ENCODE measurements around the gene RIMS3.
A peak's percentile ranks its signal among the peaks of the same experiment; 100 is the strongest.
"Not testable (repeated sequence)": the region's sequence is repeated elsewhere in the genome, so short reads cannot be mapped to it uniquely, and the experiment has no call there.

Gene RIMS3

DNA sequence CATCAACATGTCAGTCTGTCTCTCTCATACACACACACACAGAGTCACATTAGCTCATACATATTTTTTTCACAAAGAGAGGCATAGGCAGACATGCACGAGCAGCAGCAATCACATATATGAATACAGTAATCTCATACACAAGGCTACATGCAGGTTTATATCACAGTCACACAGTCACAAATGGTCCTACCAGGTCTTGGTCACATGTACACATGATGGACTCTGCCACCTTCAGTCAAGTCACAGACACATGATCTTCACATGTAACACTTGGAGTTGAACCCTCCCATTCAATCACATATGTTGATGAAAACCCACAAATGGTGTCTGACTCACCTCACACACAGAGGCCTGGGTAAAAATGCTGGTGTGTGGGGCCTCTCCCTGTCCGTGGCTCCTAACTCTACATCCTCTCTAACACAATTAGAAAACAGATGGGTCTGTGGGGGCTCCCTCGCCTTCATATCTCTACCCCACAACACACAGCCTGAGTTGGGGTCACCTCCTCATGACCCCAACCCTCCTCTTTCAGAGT is 27.9 kb downstream of the RIMS3 start:
- no peak for DNase-seq (ENCODE audit: low read depth)
- H3K4me1 ChIP-seq (ENCODE audit: control insufficient read depth, insufficient read depth, low read length): peaks cover 5% of the 10 kb centered on the region
- no peaks in the 10 kb centered on the region for H3K9me3 ChIP-seq (ENCODE audit: control insufficient read depth, low read length)
- H3K27me3 ChIP-seq (replicated peaks; ENCODE audit: control insufficient read depth, insufficient read depth, low read length): peaks cover 30% of the 10 kb centered on the region
- no peak overlapping the region for H3K9ac ChIP-seq (ENCODE audit: low read length)
- no peaks in the 10 kb centered on the region for H3K36me3 ChIP-seq (ENCODE audit: control insufficient read depth, insufficient read depth, low read length, severe bottlenecking)
- H3K4me3 ChIP-seq (ENCODE audit: low read length): no peak overlapping the region

DNA sequence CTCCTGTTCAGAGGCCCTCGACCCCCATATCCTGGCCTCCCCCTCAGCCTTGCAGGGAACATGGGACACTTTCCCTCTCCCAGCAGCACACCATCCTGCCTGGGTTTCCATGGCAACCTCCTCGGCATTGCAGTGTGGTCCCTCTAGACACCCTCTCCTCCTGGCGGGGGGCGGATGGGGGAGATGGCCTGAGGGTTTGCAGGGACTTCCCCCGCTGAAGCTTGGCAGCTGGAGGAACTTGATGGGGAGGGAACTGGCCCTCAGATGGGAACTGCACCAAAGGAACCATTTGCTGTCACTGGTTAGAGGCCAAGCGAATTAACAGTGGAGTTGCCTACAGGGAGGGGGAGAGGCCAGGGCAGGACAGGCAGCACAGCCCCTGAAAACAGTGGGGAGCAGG is 28.7 kb downstream of the RIMS3 start:
- DNase-seq (ENCODE audit: low read depth): no peak
- no peak overlapping the region for H3K9ac ChIP-seq (ENCODE audit: low read length)
- peaks cover 30% of the 10 kb centered on the region for H3K27me3 ChIP-seq (replicated peaks; ENCODE audit: control insufficient read depth, insufficient read depth, low read length)
- H3K4me1 ChIP-seq (ENCODE audit: control insufficient read depth, insufficient read depth, low read length): peaks cover 5% of the 10 kb centered on the region
- no peak overlapping the region for H3K4me3 ChIP-seq (ENCODE audit: low read length)
- no peaks in the 10 kb centered on the region for H3K36me3 ChIP-seq (ENCODE audit: control insufficient read depth, insufficient read depth, low read length, severe bottlenecking)
- H3K9me3 ChIP-seq (ENCODE audit: control insufficient read depth, low read length): no peaks in the 10 kb centered on the region

DNA sequence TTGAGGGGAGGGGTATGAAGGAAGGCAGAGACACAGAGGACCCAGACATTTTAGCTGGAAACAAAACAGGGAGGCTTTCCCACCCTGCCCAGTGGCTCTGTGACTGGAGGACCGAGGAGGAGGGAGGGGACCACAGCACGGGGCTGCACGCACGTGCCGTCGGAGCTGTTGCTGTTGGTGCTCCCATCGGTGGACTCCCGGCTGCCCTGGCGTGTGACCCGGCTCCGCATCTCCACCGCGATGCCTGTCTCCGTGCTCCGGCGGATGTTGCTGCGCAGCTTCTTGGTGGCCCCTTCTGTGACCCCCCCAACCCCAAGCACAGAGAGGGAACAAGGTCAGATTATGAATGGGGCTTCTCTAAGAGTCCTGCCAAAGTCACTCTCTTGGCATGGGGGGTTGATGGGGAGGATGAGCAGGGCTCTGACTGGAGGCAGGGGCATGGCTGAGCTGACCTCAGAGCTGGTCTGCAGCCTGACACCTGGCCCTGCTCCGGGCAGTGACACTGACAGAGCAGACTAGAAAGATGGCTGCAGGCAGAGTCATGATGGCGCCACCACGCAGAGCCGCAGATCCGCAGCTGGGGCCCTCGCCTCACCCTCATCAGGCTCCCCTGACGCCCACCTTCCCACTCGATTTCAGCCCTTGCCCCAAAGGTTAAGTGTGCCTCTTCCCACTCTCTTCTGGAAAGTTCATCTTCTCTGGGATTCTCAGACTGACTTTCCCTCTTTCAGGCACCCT is 29.6 kb downstream of the RIMS3 start:
- peaks cover 28% of the 10 kb centered on the region for H3K27me3 ChIP-seq (replicated peaks; ENCODE audit: control insufficient read depth, insufficient read depth, low read length)
- peaks cover 5% of the 10 kb centered on the region for H3K4me1 ChIP-seq (ENCODE audit: control insufficient read depth, insufficient read depth, low read length)
- H3K36me3 ChIP-seq (ENCODE audit: control insufficient read depth, insufficient read depth, low read length, severe bottlenecking): no peaks in the 10 kb centered on the region
- H3K9ac ChIP-seq (ENCODE audit: low read length): no peak overlapping the region
- DNase-seq (ENCODE audit: low read depth): no peak
- no peak overlapping the region for H3K4me3 ChIP-seq (ENCODE audit: low read length)
- no peaks in the 10 kb centered on the region for H3K9me3 ChIP-seq (ENCODE audit: control insufficient read depth, low read length)

DNA sequence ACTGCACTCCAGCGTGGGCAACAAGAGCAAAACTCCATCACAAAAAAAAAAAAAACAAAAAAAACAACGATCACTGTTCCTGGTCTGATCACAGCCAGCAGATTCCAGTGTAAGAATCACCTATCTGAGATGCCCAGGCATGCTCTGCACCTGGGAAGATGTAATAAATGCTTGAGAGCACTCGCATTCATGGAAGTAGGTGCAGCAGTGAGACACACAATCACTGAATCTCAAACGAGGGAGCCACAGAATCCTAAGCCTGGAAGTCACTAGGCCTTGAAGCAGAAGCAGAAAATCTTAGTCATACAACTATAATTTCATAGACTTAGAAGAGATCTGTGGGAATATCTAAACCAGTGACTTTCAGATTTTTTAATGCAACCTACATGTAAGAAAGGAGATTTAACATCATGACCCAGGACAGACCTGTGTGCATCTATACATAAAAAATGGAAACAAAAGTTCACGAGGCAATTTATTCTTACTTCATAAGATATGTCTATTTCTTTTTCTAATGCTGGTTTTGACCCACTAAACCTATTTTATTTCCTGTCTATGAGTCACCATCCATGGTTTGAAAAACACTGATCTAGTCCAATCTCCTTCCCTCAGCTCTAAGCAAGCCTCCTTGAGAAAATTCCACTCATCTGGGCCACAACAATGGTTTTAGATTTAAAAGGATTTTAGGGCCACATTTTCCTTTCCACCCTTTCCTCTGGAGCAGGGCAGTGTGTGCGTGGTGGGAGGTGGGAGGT is 30.4 kb downstream of the RIMS3 start:
- DNase-seq (ENCODE audit: low read depth): no peak
- Histone ChIP-seq H3K36me3 (ENCODE audit: control insufficient read depth, insufficient read depth, low read length, severe bottlenecking) (no peaks in the 10 kb centered on the region), H3K9ac (ENCODE audit: low read length) (no peak overlapping the region), H3K4me1 (ENCODE audit: control insufficient read depth, insufficient read depth, low read length) (peaks cover 5% of the 10 kb centered on the region), H3K9me3 (ENCODE audit: control insufficient read depth, low read length) (no peaks in the 10 kb centered on the region), H3K4me3 (ENCODE audit: low read length) (no peak overlapping the region), H3K27me3 (replicated peaks; ENCODE audit: control insufficient read depth, insufficient read depth, low read length) (peaks cover 28% of the 10 kb centered on the region)

DNA sequence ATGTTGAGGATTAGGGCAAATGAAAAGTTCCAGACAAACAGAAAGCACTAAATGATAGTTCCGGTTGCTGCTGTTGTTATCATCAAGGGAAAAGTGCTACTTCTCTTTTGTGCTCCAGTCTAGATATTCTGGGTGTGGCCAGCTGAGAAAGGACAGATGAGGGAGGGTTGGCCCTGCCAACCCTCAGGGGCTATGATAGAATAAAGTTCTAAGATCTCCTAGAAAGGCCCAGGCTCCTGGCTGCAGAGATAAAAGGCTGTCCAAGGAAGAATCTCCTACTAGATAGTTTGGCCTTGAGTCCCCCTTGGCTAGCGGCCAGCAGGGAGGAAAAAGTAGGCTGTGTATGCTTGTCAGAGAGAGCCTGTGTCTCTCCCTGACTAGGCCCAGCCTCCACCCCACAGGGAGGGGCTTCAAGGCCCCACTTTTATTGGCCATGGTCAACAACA is 31.5 kb downstream of the RIMS3 start:
- DNase-seq (ENCODE audit: low read depth): no peak
- Histone ChIP-seq H3K9me3 (ENCODE audit: control insufficient read depth, low read length) (no peaks in the 10 kb centered on the region), H3K27me3 (replicated peaks; ENCODE audit: control insufficient read depth, insufficient read depth, low read length) (peaks cover 26% of the 10 kb centered on the region), H3K4me3 (ENCODE audit: low read length) (no peak overlapping the region), H3K36me3 (ENCODE audit: control insufficient read depth, insufficient read depth, low read length, severe bottlenecking) (no peaks in the 10 kb centered on the region), H3K4me1 (ENCODE audit: control insufficient read depth, insufficient read depth, low read length) (peaks cover 5% of the 10 kb centered on the region), H3K9ac (ENCODE audit: low read length) (no peak overlapping the region)

DNA sequence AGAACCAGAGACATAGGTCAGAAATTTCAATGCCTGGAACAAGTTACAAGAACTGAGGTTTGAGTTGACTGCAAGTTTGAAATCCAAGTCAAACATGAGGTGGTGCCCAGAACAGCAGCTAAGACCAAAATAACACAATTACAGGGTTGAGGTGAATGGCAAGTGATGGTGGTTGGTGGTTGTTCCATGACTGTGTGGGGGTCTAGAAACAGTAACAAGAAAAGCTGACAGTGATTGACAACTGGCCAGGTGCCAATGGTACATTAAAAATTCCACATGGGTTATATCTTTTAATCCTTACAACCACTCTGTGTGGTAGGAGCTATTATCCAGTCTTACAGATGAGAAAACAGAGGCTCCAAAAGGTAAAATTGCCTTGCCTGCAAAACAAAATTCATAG is 32.0 kb downstream of the RIMS3 start:
- Histone ChIP-seq H3K9me3 (ENCODE audit: control insufficient read depth, low read length) (no peaks in the 10 kb centered on the region), H3K27me3 (replicated peaks; ENCODE audit: control insufficient read depth, insufficient read depth, low read length) (peaks cover 26% of the 10 kb centered on the region), H3K9ac (ENCODE audit: low read length) (no peak overlapping the region), H3K36me3 (ENCODE audit: control insufficient read depth, insufficient read depth, low read length, severe bottlenecking) (no peaks in the 10 kb centered on the region), H3K4me3 (ENCODE audit: low read length) (no peak overlapping the region), H3K4me1 (ENCODE audit: control insufficient read depth, insufficient read depth, low read length) (peaks cover 5% of the 10 kb centered on the region)
- no peak for DNase-seq (ENCODE audit: low read depth)

DNA sequence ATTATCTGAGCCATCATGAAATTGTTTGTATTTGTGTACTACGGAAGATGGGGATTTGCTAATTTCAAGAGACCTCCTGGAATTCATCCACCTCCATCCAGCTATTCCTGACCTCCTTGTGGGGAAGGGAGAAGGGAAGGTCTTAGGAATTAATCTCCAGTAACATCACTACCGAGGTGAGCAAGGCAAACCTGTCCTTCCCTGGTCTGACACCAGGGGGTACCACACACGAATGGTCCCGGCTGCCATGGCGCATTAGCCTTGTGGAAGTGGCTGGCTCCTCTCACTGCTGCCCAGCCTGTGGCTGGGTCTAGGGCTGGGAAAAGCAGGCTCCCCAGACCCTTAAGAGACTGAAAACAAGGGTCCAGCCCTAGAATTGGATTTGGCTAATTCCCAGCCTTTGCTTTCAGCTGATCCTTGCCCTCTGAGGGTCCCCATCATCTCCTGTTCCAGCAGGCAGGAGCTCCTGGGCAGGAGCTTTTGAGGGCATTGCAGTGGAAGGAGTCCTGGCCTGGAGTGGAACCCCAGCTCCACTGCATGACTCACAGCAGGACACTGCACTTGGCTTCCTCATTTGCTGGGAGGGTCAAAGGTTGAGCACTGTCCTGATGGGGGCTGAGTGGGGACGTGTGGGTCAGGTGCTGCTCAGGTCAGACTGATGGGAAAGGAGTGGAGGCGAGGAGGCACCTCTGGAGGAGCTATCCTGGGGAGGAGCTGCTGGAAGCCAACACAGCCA is 34.8 kb downstream of the RIMS3 start:
- H3K9me3 ChIP-seq (ENCODE audit: control insufficient read depth, low read length): no peaks in the 10 kb centered on the region
- H3K4me1 ChIP-seq (ENCODE audit: control insufficient read depth, insufficient read depth, low read length): peaks cover 5% of the 10 kb centered on the region
- H3K27me3 ChIP-seq (replicated peaks; ENCODE audit: control insufficient read depth, insufficient read depth, low read length): peaks cover 22% of the 10 kb centered on the region
- H3K4me3 ChIP-seq (ENCODE audit: low read length): no peak overlapping the region
- peak; percentile 8 for DNase-seq (ENCODE audit: low read depth)
- no peaks in the 10 kb centered on the region for H3K36me3 ChIP-seq (ENCODE audit: control insufficient read depth, insufficient read depth, low read length, severe bottlenecking)
- H3K9ac ChIP-seq (ENCODE audit: low read length): no peak overlapping the region

DNA sequence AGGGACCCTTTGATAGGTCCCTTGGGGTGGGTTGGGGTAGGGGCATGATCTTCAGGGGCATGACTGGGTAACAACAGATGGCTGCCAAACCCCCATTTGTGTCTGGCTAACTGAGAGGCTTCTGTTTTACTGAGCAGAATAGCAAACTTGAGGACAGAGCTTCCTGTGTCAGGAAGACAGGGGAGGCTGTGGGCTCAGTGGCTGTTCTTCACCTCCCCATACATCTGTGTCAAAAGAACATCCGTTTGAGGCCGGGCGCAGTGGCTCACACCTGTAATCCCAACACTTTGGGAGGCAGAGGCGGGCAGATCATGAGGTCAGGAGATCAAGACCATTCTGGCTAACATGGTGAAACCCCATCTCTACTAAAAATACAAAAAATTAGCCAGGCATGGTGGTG is 35.9 kb downstream of the RIMS3 start:
- not testable (repeated sequence) for H3K4me1 ChIP-seq (ENCODE audit: control insufficient read depth, insufficient read depth, low read length); H3K9me3 ChIP-seq (ENCODE audit: control insufficient read depth, low read length); H3K9ac ChIP-seq (ENCODE audit: low read length); H3K4me3 ChIP-seq (ENCODE audit: low read length); DNase-seq (ENCODE audit: low read depth); H3K36me3 ChIP-seq (ENCODE audit: control insufficient read depth, insufficient read depth, low read length, severe bottlenecking)
- peaks cover 33% of the 10 kb centered on the region for H3K27me3 ChIP-seq (replicated peaks; ENCODE audit: control insufficient read depth, insufficient read depth, low read length)

DNA sequence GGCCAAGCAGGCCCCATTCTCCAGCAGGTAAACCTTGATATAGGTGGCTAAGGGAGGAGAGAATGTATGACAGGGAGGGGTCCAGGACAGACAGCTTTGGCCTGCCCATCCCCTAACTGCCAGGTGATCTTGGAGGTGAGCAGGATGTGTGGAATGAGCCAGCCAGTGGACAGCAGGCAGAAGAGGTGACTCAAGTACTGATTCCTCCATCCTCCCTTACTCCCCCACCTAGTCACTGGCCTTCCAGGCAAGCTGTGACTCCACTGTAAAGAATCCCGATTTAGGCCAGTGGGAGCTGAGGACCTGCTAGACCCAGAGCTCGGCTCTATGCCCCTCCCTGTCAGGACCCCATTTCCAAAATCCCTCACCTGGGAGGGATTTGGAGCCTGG is 36.6 kb downstream of the RIMS3 start:
- Histone ChIP-seq H3K4me3 (ENCODE audit: low read length) (no peak overlapping the region), H3K9me3 (ENCODE audit: control insufficient read depth, low read length) (no peaks in the 10 kb centered on the region), H3K4me1 (ENCODE audit: control insufficient read depth, insufficient read depth, low read length) (peaks cover under 1% of the 10 kb centered on the region), H3K36me3 (ENCODE audit: control insufficient read depth, insufficient read depth, low read length, severe bottlenecking) (no peaks in the 10 kb centered on the region), H3K27me3 (replicated peaks; ENCODE audit: control insufficient read depth, insufficient read depth, low read length) (peaks cover 35% of the 10 kb centered on the region), H3K9ac (ENCODE audit: low read length) (no peak overlapping the region)
- DNase-seq (ENCODE audit: low read depth): no peak

DNA sequence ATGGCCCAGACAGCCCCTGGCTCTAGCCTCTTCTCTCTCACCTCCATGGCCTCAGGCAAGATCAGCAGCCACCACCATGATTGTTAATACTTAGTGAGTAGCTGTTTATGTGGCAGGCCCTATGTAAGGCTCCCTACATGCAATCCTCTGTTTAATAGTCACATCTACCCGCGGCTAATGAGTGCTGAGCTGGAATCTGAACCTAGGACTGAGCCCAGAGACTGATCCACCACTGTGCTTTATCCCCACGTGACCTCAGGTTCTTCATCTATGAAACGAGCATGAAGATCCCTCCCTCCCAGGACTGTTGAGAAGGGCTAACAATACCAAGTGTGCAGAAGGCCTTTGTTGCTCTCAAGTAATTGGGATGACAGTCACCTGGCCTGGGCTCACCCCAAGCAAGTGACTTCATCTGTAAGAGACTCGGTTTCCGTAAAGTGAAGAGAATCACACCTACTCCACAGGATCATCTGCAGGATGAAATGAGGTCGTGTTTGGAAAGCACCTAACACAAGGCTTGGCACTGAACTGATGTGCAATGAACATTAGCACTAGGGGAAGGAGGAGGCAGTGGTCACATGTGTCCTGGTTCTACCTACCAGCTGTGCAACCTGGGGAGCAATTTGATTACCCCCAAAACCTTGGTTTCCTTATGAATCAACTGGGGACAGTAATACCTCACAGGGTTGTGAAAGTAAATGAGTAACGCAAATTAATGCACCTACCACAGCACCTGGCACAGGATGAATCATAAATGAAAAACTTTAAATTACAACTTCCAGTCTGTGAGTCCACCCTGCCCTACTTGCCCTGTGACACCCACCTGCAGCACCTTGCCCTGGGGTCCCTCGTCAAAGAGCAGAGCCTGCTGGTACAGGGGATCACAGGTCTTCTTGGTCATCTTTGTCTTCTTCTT is 37.2 kb downstream of the RIMS3 start:
- Histone ChIP-seq H3K4me3 (ENCODE audit: low read length) (no peak overlapping the region), H3K9me3 (ENCODE audit: control insufficient read depth, low read length) (no peaks in the 10 kb centered on the region)
- DNase-seq (ENCODE audit: low read depth): no peak

More for the DNA sequence above, 37.2 kb downstream of the RIMS3 start:
- no peaks in the 10 kb centered on the region for H3K36me3 ChIP-seq (ENCODE audit: control insufficient read depth, insufficient read depth, low read length, severe bottlenecking)
- H3K27me3 ChIP-seq (replicated peaks; ENCODE audit: control insufficient read depth, insufficient read depth, low read length): peaks cover 39% of the 10 kb centered on the region
- no peak overlapping the region for H3K9ac ChIP-seq (ENCODE audit: low read length)
- H3K4me1 ChIP-seq (ENCODE audit: control insufficient read depth, insufficient read depth, low read length): no peaks in the 10 kb centered on the region

Data from adipocyte (in vitro differentiated cells).